WTC11 (cell line): Measurements from ENCODE around the gene TMEM205. TPM values are rescaled to one million over a fixed set of nuclear protein-coding genes. Genes with fewer than 3 reads are reported as not detected.

ENCODE experiments used
- ATAC-seq: fragments of 200-7000 bp; cut with Tn5 transposase; 2 replicates; pipeline ENCODE4 v1.10.0; 2021; ENCODE audit warnings: mild to moderate bottlenecking, moderate library complexity
- CTCF ChIA-PET: fragments of 300-600 bp; sonication (Branson Sonifier 250); formaldehyde crosslinking; loops from one replicate; lab custom pipeline; 2021; ENCODE audit warnings: antibody characterized with exemption; lab: Charles Lee
- POLR2A ChIA-PET: fragments of 350-600 bp; sonication (Branson Sonifier 250); formaldehyde crosslinking; loops from one replicate; lab custom pipeline; 2021; ENCODE audit warnings: antibody characterized with exemption; lab: Charles Lee
- DNase-seq: peaks from one replicate; pipeline ENCODE4 v3.0.0; 2021; ENCODE audit warnings: low spot score
- H3K27ac Mint-ChIP-seq: 2 replicates; pipeline ENCODE4 v1.8.0; 2021; ENCODE audit warnings: mixed read lengths
- H3K27me3 Mint-ChIP-seq: 2 replicates; pipeline ENCODE4 v1.8.0; 2021; ENCODE audit warnings: low read depth, mild to moderate bottlenecking, moderate library complexity, mixed read lengths
- H3K36me3 Mint-ChIP-seq: 2 replicates; pipeline ENCODE4 v1.8.0; 2021; ENCODE audit warnings: mixed read lengths
- H3K4me1 Mint-ChIP-seq: 2 replicates; pipeline ENCODE4 v1.8.0; 2022; ENCODE audit warnings: mixed read lengths
- H3K4me3 Mint-ChIP-seq: 2 replicates; pipeline ENCODE4 v1.8.0; 2021; ENCODE audit warnings: mild to moderate bottlenecking, moderate library complexity, mixed read lengths
- H3K9me3 Mint-ChIP-seq: 2 replicates; pipeline ENCODE4 v1.8.0; 2021; ENCODE audit warnings: mixed read lengths
- ELF4 ChIP-seq: sonication (generic); formaldehyde crosslinking; IDR thresholded peaks from 2 replicates; pipeline ENCODE4 v1.8.1; 2022; ENCODE audit warnings: low read depth, mild to moderate bottlenecking, moderate library complexity, missing genetic modification reagents
- EMX1 ChIP-seq: fragments of 250-450 bp; sonication (Bioruptor Pico); IDR thresholded peaks from 2 replicates; pipeline ENCODE4 v1.8.0; 2021; ENCODE audit warnings: mild to moderate bottlenecking
- ETV6 ChIP-seq: sonication (generic); formaldehyde crosslinking; IDR thresholded peaks from 2 replicates; pipeline ENCODE4 v1.8.1; 2022; ENCODE audit warnings: mild to moderate bottlenecking, missing genetic modification reagents
- FOXP1 ChIP-seq: sonication (generic); formaldehyde crosslinking; IDR thresholded peaks from 2 replicates; pipeline ENCODE4 v1.8.0; 2022; ENCODE audit warnings: missing genetic modification reagents, mild to moderate bottlenecking, moderate library complexity, borderline replicate concordance
- GABPB1 ChIP-seq: sonication (generic); formaldehyde crosslinking; IDR thresholded peaks from 2 replicates; pipeline ENCODE4 v1.8.1; 2023; ENCODE audit warnings: mild to moderate bottlenecking, missing genetic modification reagents
- GTF2I ChIP-seq: fragments of 250-450 bp; sonication (Bioruptor Pico); conservative IDR thresholded peaks from 2 replicates; pipeline ENCODE4 v1.4.0; 2021; ENCODE audit warnings: mild to moderate bottlenecking
- NR1H2 ChIP-seq: sonication (generic); formaldehyde crosslinking; IDR thresholded peaks from 2 replicates; pipeline ENCODE4 v1.9.0; 2021; ENCODE audit warnings: mild to moderate bottlenecking, moderate library complexity, missing genetic modification reagents
- NR2C2 ChIP-seq: sonication (generic); formaldehyde crosslinking; IDR thresholded peaks from 2 replicates; pipeline ENCODE4 v1.8.0; 2022; ENCODE audit warnings: mild to moderate bottlenecking, missing genetic modification reagents
- RELA ChIP-seq: sonication (generic); formaldehyde crosslinking; IDR thresholded peaks from 2 replicates; pipeline ENCODE4 v1.8.1; 2022; ENCODE audit warnings: missing genetic modification reagents, mild to moderate bottlenecking, borderline replicate concordance
- SOX15 ChIP-seq: fragments of 250-450 bp; sonication (Bioruptor Pico); IDR thresholded peaks from 2 replicates; pipeline ENCODE4 v1.9.0; 2021; ENCODE audit warnings: mild to moderate bottlenecking
- TEAD4 ChIP-seq: sonication (generic); formaldehyde crosslinking; IDR thresholded peaks from 2 replicates; pipeline ENCODE4 v1.8.0; 2022; ENCODE audit warnings: mild to moderate bottlenecking, missing genetic modification reagents
- ZNF396 ChIP-seq: fragments of 250-450 bp; sonication (Bioruptor Pico); IDR thresholded peaks from 2 replicates; pipeline ENCODE4 v1.8.0; 2021; ENCODE audit warnings: mild to moderate bottlenecking, moderate library complexity, borderline replicate concordance
- total RNA-seq: library from RNA; stranded (reverse); gene quantifications from 3 replicates; pipeline ENCODE4 v1.2.3, GENCODE V29; 2021
- TF ChIP-seq, protein P1 (sequence below): fragments of 200-600 bp; IDR thresholded peaks from 2 replicates; pipeline ENCODE4 v1.8.0; 2022; ENCODE audit warnings: antibody characterized with exemption
- TF ChIP-seq, protein P2 (sequence below): sonication (generic); formaldehyde crosslinking; IDR thresholded peaks from 2 replicates; pipeline ENCODE4 v1.8.0; 2023; ENCODE audit warnings: missing genetic modification reagents, mild to moderate bottlenecking, borderline replicate concordance
- TF ChIP-seq, protein P3 (sequence below): sonication (generic); formaldehyde crosslinking; IDR thresholded peaks from 2 replicates; pipeline ENCODE4 v1.8.0; 2022; ENCODE audit warnings: mild to moderate bottlenecking, missing genetic modification reagents
- TF ChIP-seq, protein P4 (sequence below): sonication (generic); formaldehyde crosslinking; IDR thresholded peaks from 2 replicates; pipeline ENCODE4 v1.8.1; 2022; ENCODE audit warnings: missing genetic modification reagents, borderline replicate concordance
- TF ChIP-seq, protein P5 (sequence below): fragments of 250-450 bp; sonication (Bioruptor Pico); IDR thresholded peaks from 2 replicates; pipeline ENCODE4 v2.1.2; 2022; ENCODE audit warnings: mild to moderate bottlenecking, moderate library complexity
- TF ChIP-seq, protein P6 (sequence below): sonication (generic); formaldehyde crosslinking; IDR thresholded peaks from 2 replicates; pipeline ENCODE4 v1.8.0; 2022; ENCODE audit warnings: mild to moderate bottlenecking, missing genetic modification reagents
- TF ChIP-seq, protein P7 (sequence below): sonication (generic); formaldehyde crosslinking; conservative IDR thresholded peaks from 2 replicates; pipeline ENCODE4 v1.8.1; 2023; ENCODE audit warnings: mild to moderate bottlenecking, low read depth, missing genetic modification reagents, moderate library complexity

Gene TMEM205
- total RNA-seq, 1 experiment from 2014 or later, result 69.9 TPM

DNA sequence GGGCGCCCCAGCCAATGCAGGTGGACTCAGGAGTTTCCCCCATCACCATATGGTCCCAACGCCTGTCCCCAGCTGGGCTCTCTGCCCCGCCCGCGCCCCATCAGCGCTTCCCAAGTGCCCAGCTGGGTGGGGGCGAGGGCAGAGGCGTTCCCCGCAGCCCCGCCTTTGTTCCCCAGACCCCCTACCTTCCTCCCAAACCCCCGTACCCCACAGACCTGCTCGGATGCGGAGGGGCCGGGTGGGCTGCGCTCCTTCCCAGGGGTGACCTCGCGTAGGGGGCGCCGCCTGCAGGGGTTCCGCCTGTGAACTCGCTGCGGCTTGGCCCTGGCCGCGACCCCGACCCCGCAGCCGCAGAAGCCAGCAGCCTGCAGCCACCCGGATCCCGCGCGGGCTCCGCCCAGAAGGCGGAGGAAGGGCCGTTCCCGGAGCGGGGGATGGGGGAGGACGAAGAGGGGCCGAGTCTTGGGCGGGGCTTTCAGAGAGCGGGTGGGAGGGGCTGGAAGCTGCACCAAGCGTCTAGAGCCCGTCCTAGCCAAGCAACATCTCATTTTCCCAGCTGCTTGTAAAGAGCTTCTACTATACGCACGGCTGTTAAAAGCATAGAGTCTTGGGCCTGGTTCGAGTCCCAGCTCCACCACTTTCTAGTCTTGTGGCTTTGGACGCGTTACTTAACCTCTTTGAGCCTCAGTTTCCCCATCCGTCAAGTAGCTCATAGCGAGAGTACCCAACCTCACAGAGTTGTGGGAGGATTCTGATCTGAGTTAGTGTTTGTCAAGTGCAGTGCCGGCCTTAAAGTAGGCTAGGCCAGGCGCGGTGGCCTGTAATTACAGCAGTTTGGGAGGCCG, 6.6 kb downstream of the TMEM205 start, which contains the start of gene RAB3D (continued):
- TF ChIP-seq, protein P1, sequence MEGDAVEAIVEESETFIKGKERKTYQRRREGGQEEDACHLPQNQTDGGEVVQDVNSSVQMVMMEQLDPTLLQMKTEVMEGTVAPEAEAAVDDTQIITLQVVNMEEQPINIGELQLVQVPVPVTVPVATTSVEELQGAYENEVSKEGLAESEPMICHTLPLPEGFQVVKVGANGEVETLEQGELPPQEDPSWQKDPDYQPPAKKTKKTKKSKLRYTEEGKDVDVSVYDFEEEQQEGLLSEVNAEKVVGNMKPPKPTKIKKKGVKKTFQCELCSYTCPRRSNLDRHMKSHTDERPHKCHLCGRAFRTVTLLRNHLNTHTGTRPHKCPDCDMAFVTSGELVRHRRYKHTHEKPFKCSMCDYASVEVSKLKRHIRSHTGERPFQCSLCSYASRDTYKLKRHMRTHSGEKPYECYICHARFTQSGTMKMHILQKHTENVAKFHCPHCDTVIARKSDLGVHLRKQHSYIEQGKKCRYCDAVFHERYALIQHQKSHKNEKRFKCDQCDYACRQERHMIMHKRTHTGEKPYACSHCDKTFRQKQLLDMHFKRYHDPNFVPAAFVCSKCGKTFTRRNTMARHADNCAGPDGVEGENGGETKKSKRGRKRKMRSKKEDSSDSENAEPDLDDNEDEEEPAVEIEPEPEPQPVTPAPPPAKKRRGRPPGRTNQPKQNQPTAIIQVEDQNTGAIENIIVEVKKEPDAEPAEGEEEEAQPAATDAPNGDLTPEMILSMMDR, result no peak
- TF ChIP-seq RELA (CRISPR knock-in tag), result 0 out of 2 replicates have a peak, but pooled peaks have one; percentile 58
- TF ChIP-seq GABPB1, result 0 out of 2 replicates have a peak, but pooled peaks have one; percentile 31
- TF ChIP-seq NR1H2 (CRISPR knock-in tag), result no peak
- TF ChIP-seq, protein P2, sequence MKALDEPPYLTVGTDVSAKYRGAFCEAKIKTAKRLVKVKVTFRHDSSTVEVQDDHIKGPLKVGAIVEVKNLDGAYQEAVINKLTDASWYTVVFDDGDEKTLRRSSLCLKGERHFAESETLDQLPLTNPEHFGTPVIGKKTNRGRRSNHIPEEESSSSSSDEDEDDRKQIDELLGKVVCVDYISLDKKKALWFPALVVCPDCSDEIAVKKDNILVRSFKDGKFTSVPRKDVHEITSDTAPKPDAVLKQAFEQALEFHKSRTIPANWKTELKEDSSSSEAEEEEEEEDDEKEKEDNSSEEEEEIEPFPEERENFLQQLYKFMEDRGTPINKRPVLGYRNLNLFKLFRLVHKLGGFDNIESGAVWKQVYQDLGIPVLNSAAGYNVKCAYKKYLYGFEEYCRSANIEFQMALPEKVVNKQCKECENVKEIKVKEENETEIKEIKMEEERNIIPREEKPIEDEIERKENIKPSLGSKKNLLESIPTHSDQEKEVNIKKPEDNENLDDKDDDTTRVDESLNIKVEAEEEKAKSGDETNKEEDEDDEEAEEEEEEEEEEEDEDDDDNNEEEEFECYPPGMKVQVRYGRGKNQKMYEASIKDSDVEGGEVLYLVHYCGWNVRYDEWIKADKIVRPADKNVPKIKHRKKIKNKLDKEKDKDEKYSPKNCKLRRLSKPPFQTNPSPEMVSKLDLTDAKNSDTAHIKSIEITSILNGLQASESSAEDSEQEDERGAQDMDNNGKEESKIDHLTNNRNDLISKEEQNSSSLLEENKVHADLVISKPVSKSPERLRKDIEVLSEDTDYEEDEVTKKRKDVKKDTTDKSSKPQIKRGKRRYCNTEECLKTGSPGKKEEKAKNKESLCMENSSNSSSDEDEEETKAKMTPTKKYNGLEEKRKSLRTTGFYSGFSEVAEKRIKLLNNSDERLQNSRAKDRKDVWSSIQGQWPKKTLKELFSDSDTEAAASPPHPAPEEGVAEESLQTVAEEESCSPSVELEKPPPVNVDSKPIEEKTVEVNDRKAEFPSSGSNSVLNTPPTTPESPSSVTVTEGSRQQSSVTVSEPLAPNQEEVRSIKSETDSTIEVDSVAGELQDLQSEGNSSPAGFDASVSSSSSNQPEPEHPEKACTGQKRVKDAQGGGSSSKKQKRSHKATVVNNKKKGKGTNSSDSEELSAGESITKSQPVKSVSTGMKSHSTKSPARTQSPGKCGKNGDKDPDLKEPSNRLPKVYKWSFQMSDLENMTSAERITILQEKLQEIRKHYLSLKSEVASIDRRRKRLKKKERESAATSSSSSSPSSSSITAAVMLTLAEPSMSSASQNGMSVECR (CRISPR knock-in tag), result peak; percentile 62; the same call in 1 of the 2 replicates
- TF ChIP-seq, all 79 proteins: peak for 10

DNA sequence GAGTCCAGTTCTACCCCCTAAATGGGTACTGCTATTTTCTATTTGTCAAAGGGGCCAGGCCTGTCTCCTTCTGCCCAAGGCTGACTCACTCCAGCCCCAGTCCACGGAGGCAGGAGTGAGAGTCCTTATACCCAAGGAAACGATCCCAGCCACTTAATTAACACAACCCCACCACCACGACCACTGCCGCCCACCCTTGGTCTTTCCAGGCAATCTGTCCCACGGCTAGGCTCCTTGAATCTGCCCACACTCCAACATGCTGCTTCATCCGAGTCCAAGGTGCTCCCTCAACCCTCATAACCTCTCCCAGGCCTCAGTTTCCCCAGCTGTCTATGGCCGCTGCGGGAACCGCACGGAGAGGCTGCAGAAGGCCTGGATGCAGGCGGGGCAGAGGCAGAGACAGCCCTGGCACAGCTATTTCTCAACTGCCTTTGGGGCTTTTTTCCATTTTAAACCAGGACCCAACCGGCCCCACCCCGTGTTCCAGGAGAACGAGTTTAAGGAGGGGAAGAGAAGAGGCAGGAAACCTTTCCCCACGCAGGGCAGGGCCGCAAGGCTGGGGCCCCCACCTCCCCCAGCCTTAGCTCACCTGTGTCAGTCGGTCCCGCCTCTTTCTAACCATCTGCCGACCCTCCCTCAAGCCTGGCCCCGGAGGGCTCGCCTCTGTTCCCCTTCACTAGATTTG, 7.4 kb downstream of the TMEM205 start:
- Mint-ChIP-seq H3K36me3 (peaks cover 24% of the 10 kb centered on the region), H3K9me3 (no peaks in the 10 kb centered on the region), H3K4me1 (peaks cover 7% of the 10 kb centered on the region), H3K27me3 (no peaks in the 10 kb centered on the region), H3K27ac (no peak overlapping the region), H3K4me3 (peak overlapping the region; percentile 81)
- POLR2A ChIA-PET, result interaction anchor here (0.6 to 0.7 kb wide), 3 partner anchors 12 to 158 kb away, joined by 3 to 5 read pairs (median 3); no protein-coding TSS in a partner anchor
- TF ChIP-seq, protein P3, sequence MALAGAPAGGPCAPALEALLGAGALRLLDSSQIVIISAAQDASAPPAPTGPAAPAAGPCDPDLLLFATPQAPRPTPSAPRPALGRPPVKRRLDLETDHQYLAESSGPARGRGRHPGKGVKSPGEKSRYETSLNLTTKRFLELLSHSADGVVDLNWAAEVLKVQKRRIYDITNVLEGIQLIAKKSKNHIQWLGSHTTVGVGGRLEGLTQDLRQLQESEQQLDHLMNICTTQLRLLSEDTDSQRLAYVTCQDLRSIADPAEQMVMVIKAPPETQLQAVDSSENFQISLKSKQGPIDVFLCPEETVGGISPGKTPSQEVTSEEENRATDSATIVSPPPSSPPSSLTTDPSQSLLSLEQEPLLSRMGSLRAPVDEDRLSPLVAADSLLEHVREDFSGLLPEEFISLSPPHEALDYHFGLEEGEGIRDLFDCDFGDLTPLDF (CRISPR knock-in tag), result no peak
- TF ChIP-seq, protein P4, sequence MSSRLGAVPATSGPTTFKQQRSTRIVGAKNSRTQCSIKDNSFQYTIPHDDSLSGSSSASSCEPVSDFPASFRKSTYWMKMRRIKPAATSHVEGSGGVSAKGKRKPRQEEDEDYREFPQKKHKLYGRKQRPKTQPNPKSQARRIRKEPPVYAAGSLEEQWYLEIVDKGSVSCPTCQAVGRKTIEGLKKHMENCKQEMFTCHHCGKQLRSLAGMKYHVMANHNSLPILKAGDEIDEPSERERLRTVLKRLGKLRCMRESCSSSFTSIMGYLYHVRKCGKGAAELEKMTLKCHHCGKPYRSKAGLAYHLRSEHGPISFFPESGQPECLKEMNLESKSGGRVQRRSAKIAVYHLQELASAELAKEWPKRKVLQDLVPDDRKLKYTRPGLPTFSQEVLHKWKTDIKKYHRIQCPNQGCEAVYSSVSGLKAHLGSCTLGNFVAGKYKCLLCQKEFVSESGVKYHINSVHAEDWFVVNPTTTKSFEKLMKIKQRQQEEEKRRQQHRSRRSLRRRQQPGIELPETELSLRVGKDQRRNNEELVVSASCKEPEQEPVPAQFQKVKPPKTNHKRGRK (CRISPR knock-in tag), result no peak
- TF ChIP-seq ETV6 (CRISPR knock-in tag), result no peak
- no peak for TF ChIP-seq NR2C2 (CRISPR knock-in tag)
- TF ChIP-seq, protein P5, sequence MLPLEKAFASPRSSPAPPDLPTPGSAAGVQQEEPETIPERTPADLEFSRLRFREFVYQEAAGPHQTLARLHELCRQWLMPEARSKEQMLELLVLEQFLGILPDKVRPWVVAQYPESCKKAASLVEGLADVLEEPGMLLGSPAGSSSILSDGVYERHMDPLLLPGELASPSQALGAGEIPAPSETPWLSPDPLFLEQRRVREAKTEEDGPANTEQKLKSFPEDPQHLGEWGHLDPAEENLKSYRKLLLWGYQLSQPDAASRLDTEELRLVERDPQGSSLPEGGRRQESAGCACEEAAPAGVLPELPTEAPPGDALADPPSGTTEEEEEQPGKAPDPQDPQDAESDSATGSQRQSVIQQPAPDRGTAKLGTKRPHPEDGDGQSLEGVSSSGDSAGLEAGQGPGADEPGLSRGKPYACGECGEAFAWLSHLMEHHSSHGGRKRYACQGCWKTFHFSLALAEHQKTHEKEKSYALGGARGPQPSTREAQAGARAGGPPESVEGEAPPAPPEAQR (CRISPR knock-in tag), result no peak
- no peak for TF ChIP-seq SOX15 (CRISPR knock-in tag)
- TF ChIP-seq GTF2I, result no peak
- TF ChIP-seq FOXP1, result 0 out of 2 replicates have a peak, but pooled peaks have one; percentile 39
- TF ChIP-seq ZNF396 (CRISPR knock-in tag), result no peak
- no peak for TF ChIP-seq ELF4 (CRISPR knock-in tag)
- TF ChIP-seq, protein P6, sequence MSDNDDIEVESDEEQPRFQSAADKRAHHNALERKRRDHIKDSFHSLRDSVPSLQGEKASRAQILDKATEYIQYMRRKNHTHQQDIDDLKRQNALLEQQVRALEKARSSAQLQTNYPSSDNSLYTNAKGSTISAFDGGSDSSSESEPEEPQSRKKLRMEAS (CRISPR knock-in tag), result 0 out of 2 replicates have a peak, but pooled peaks have one; percentile 12
- no peak for TF ChIP-seq TEAD4 (CRISPR knock-in tag)
- no peak for TF ChIP-seq EMX1
- TF ChIP-seq, protein P7, sequence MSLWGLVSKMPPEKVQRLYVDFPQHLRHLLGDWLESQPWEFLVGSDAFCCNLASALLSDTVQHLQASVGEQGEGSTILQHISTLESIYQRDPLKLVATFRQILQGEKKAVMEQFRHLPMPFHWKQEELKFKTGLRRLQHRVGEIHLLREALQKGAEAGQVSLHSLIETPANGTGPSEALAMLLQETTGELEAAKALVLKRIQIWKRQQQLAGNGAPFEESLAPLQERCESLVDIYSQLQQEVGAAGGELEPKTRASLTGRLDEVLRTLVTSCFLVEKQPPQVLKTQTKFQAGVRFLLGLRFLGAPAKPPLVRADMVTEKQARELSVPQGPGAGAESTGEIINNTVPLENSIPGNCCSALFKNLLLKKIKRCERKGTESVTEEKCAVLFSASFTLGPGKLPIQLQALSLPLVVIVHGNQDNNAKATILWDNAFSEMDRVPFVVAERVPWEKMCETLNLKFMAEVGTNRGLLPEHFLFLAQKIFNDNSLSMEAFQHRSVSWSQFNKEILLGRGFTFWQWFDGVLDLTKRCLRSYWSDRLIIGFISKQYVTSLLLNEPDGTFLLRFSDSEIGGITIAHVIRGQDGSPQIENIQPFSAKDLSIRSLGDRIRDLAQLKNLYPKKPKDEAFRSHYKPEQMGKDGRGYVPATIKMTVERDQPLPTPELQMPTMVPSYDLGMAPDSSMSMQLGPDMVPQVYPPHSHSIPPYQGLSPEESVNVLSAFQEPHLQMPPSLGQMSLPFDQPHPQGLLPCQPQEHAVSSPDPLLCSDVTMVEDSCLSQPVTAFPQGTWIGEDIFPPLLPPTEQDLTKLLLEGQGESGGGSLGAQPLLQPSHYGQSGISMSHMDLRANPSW (CRISPR knock-in tag), result no peak
- no peak for TF ChIP-seq RELA (CRISPR knock-in tag)
- CTCF ChIA-PET, result interaction anchor here (0.6 to 3.0 kb wide), 12 partner anchors 16 to 937 kb away, joined by 3 to 37 read pairs (median 7); partner anchors contain the start of genes EPOR, RGL3 and SWSAP1
- DNase-seq (no peak), ATAC-seq (no peak; the same call in 1 of the 2 replicates)
